ENCODE results near the gene CDH18. TPM values are rescaled to one million over a fixed set of nuclear protein-coding genes. Genes with fewer than 3 reads are reported as not detected.

Gene CDH18
- total and polyA plus RNA-seq, 2 experiments from 2014 or later = 0.22 TPM; not detected in 1

DNA sequence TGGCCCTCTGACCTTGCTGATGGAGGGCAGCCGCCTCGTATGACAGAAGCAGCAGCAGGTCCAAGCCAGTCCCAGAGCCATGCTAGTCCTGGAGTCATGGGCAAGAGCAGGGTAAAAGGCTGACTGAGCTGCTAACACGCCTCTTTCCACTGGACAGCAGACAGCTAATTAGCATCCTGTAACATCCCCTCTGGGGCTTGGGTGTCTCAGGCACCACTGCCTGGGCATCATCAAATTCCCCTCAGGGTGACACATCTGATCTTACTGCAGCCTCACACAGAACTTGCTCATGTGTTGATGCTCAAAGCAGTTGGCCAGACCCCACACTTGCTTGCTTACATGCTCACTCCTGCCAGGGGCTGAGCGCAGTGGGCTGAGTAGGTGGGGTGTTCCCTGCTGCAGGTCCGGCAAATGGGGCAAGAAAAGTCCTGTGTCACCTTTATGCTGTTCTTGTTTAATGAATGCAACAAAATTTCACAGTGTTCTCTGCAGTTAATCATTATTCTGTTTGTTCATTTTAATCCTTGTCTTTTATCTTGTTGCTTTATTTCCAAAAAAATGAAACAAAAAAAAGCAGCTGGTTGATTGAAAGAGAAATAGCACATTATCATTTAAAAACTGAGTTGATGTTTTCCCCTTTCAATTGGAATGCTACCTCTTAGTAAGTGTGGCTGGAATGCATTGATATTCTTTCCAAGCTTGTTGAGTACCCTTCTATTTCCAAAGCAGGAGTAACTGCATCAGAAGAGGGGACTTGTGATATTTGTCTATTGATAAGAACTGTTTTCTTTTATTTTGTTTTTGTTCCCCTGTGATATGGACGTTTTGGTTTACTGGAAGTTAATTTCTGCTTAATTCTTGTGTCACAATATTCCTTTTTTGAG, 254.1 kb downstream of the CDH18 start:
- no peaks in the 10 kb centered on the region for H3K27me3 ChIP-seq (replicated peaks; ENCODE audit: insufficient read depth)
- H2AFZ ChIP-seq = no peak overlapping the region
- H3K4me3 ChIP-seq = no peak overlapping the region
- no peak overlapping the region for H3K27ac ChIP-seq
- H4K20me1 ChIP-seq (ENCODE audit: insufficient read depth) = no peaks in the 10 kb centered on the region
- H3K9me2 ChIP-seq (ENCODE audit: insufficient read depth) = no peaks in the 10 kb centered on the region
- H3K4me1 ChIP-seq (ENCODE audit: insufficient read depth) = no peaks in the 10 kb centered on the region
- H3K9ac ChIP-seq = no peak overlapping the region
- no peak for TF ChIP-seq EZH2 (IDR thresholded peaks at IDR 0.05; ENCODE audit: insufficient read depth, poor library complexity, severe bottlenecking)
- TF ChIP-seq EZH2phosphoT487 (IDR thresholded peaks at IDR 0.05; ENCODE audit: insufficient read depth, low read depth) = no peak
- 31 to 34% methylated on average over 6 of the region's 6 CpGs for WGBS, 2 experiments (ENCODE audit: low coverage in 1 of 2, low lambda C conversion rate in 2 of 2, missing lambda C conversion rate in 2 of 2)
- no peak for DNase-seq
- H3K36me3 ChIP-seq (ENCODE audit: low read depth) = no peaks in the 10 kb centered on the region
- in situ Hi-C loops (cut with MboI) = no loop called here
- no peaks in the 10 kb centered on the region for H3K9me3 ChIP-seq (ENCODE audit: low read depth)
- no peaks in the 10 kb centered on the region for H3K79me2 ChIP-seq (ENCODE audit: insufficient read depth)
- H3F3A ChIP-seq (ENCODE audit: insufficient read depth) = no peaks in the 10 kb centered on the region
- no peak overlapping the region for H3K4me2 ChIP-seq (ENCODE audit: unreplicated experiment)

DNA sequence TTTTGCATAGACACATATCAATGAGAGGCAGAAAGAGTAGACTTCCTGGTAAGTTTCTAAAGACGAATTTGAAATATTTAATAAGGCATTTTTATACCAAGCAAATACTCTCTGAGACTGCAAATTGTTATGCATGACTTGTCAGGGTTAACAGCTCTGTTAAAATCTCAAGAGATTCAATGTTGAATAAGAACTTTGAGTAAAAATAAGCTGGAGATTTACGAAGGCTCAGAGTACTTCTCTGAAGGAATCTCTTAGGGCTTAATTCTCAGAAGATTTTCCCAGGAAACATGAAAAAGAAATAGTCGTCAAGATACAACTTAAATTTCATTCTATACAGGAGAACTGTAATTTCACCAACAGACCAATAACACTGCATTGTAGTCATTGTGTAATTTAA, 259.4 kb downstream of the CDH18 start:
- no peak for DNase-seq
- 5 to 11% methylated on average over 3 of the region's 3 CpGs for WGBS, 2 experiments (ENCODE audit: low coverage in 1 of 2, low lambda C conversion rate in 2 of 2, missing lambda C conversion rate in 2 of 2)
- no peaks in the 10 kb centered on the region for H3K4me1 ChIP-seq (ENCODE audit: insufficient read depth)

DNA sequence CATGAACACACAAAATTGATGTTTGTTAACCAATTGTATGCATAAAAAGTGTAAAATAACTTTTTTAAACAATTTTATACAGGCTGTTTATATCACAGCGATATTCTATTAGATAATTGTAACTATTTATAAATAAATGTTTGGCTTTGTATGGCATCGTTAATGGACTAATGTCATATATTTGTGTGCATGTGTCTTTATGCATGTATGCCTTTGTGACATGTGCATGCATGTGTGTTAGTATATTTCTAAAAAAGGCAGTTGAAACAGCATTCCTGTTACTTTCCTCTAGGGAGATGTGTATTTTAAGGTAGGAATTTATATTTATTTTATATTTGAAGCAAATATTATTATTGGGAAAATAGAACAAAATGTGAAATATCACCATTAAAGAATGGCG, 268.9 kb downstream of the CDH18 start:
- Histone ChIP-seq H3K9me2 (ENCODE audit: insufficient read depth) (no peaks in the 10 kb centered on the region), H3K4me1 (ENCODE audit: insufficient read depth) (no peaks in the 10 kb centered on the region), H2AFZ (no peak overlapping the region), H3K4me2 (ENCODE audit: unreplicated experiment) (no peak overlapping the region), H3K79me2 (ENCODE audit: insufficient read depth) (no peaks in the 10 kb centered on the region), H3K9me3 (ENCODE audit: low read depth) (no peaks in the 10 kb centered on the region), H4K20me1 (ENCODE audit: insufficient read depth) (no peaks in the 10 kb centered on the region), H3K36me3 (ENCODE audit: low read depth) (no peaks in the 10 kb centered on the region), H3K27me3 (replicated peaks; ENCODE audit: insufficient read depth) (no peaks in the 10 kb centered on the region), H3F3A (ENCODE audit: insufficient read depth) (no peaks in the 10 kb centered on the region), H3K9ac (no peak overlapping the region), H3K27ac (no peak overlapping the region), H3K4me3 (no peak overlapping the region)
- TF ChIP-seq EZH2phosphoT487 (IDR thresholded peaks at IDR 0.05; ENCODE audit: insufficient read depth, low read depth) = no peak
- no peak for TF ChIP-seq EZH2 (IDR thresholded peaks at IDR 0.05; ENCODE audit: insufficient read depth, poor library complexity, severe bottlenecking)
- in situ Hi-C loops (cut with MboI) = no loop called here
- no peak for DNase-seq
- WGBS, 2 experiments (ENCODE audit: low coverage in 1 of 2, low lambda C conversion rate in 2 of 2, missing lambda C conversion rate in 2 of 2) = 17 to 23% methylated on average over 3 of the region's 3 CpGs

More for the DNA sequence above, 259.4 kb downstream of the CDH18 start:
- Histone ChIP-seq H3K79me2 (ENCODE audit: insufficient read depth) (no peaks in the 10 kb centered on the region), H3F3A (ENCODE audit: insufficient read depth) (no peaks in the 10 kb centered on the region), H3K27me3 (replicated peaks; ENCODE audit: insufficient read depth) (no peaks in the 10 kb centered on the region), H3K9ac (no peak overlapping the region), H2AFZ (no peak overlapping the region), H3K4me2 (ENCODE audit: unreplicated experiment) (no peak overlapping the region), H3K27ac (no peak overlapping the region), H3K9me2 (ENCODE audit: insufficient read depth) (no peaks in the 10 kb centered on the region), H3K9me3 (ENCODE audit: low read depth) (no peaks in the 10 kb centered on the region), H4K20me1 (ENCODE audit: insufficient read depth) (no peaks in the 10 kb centered on the region), H3K36me3 (ENCODE audit: low read depth) (no peaks in the 10 kb centered on the region), H3K4me3 (no peak overlapping the region)
- in situ Hi-C loops (cut with MboI) = no loop called here
- TF ChIP-seq EZH2 (IDR thresholded peaks at IDR 0.05; ENCODE audit: insufficient read depth, poor library complexity, severe bottlenecking) = no peak
- TF ChIP-seq EZH2phosphoT487 (IDR thresholded peaks at IDR 0.05; ENCODE audit: insufficient read depth, low read depth) = no peak

DNA sequence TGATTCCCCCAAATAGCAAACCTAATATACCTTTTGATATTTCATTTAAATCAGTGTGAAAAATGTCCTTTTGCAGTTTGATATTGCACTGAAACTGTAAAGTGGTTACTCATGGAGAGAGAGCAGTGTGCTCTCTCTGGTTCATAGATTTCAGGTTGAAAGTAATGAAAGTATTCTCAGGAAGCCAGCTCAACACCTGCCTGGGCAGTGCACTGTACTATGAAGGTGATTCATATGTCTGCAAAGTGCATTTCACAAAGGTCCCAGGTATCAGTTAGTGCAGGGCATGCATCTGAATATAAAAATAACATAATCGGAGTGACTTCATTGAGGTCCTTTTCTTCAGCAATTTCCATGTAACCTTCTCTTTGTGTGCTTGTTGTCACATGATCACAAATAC, 274.3 kb downstream of the CDH18 start:
- DNase-seq = no peak
- in situ Hi-C loops (cut with MboI) = no loop called here
- Histone ChIP-seq H3K36me3 (ENCODE audit: low read depth) (no peaks in the 10 kb centered on the region), H3K4me2 (ENCODE audit: unreplicated experiment) (no peak overlapping the region), H4K20me1 (ENCODE audit: insufficient read depth) (no peaks in the 10 kb centered on the region), H3K27me3 (replicated peaks; ENCODE audit: insufficient read depth) (no peaks in the 10 kb centered on the region), H3K79me2 (ENCODE audit: insufficient read depth) (no peaks in the 10 kb centered on the region), H2AFZ (no peak overlapping the region), H3K27ac (no peak overlapping the region), H3K9me3 (ENCODE audit: low read depth) (no peaks in the 10 kb centered on the region), H3K9me2 (ENCODE audit: insufficient read depth) (no peaks in the 10 kb centered on the region), H3K9ac (no peak overlapping the region), H3K4me1 (ENCODE audit: insufficient read depth) (no peaks in the 10 kb centered on the region), H3F3A (ENCODE audit: insufficient read depth) (no peaks in the 10 kb centered on the region), H3K4me3 (no peak overlapping the region)
- TF ChIP-seq EZH2phosphoT487 (IDR thresholded peaks at IDR 0.05; ENCODE audit: insufficient read depth, low read depth) (no peak), EZH2 (IDR thresholded peaks at IDR 0.05; ENCODE audit: insufficient read depth, poor library complexity, severe bottlenecking) (no peak)
- 5 to 10% methylated on average over 1 of the region's 1 CpG for WGBS, 2 experiments (ENCODE audit: low coverage in 1 of 2, low lambda C conversion rate in 2 of 2, missing lambda C conversion rate in 2 of 2)

All from GM23248 (cell line).